Ovary (tissue), 3 donors: ENCODE data around the gene ATP2A2.

Experiments used
- CTCF ChIP-seq, 3 donors: fragments of 450-650 bp in 2 of 3; fragments of 200-600 bp in 1 of 3; IDR thresholded peaks; one replicate each; pipeline versions ENCODE4 v1.5.1 to v1.8.0; 2016 to 2022; ENCODE audit warnings: antibody characterized with exemption in 3 of 3, mild to moderate bottlenecking in 1 of 3
- POLR2A ChIP-seq: fragments of 450-650 bp; IDR thresholded peaks from one replicate; pipeline ENCODE4 v1.6.1; 2017; ENCODE audit warnings: antibody characterized with exemption, mild to moderate bottlenecking, moderate library complexity
- donor health status: DM: no; HTN: no; CAD: no.

GRCh38 chr12:110339184-110339952 is 58.3 kb downstream of the ATP2A2 start:
- TF ChIP-seq CTCF (IDR thresholded peaks at IDR 0.05) = no peak
- no peak for TF ChIP-seq POLR2A
